Activated naive CD4-positive, alpha-beta T cell treated with Interleukin-2 at 50 U/mL for 16 hours (primary cell): ENCODE measurements around the gene PRR15L.
"Not testable (repeated sequence)": the region's sequence is repeated elsewhere in the genome, so short reads cannot be mapped to it uniquely, and the experiment has no call there.

ENCODE experiments used
- DNase-seq: peaks from one replicate; pipeline ENCODE4 v3.0.0-alpha.2; 2020

The PRR15L gene

DNA sequence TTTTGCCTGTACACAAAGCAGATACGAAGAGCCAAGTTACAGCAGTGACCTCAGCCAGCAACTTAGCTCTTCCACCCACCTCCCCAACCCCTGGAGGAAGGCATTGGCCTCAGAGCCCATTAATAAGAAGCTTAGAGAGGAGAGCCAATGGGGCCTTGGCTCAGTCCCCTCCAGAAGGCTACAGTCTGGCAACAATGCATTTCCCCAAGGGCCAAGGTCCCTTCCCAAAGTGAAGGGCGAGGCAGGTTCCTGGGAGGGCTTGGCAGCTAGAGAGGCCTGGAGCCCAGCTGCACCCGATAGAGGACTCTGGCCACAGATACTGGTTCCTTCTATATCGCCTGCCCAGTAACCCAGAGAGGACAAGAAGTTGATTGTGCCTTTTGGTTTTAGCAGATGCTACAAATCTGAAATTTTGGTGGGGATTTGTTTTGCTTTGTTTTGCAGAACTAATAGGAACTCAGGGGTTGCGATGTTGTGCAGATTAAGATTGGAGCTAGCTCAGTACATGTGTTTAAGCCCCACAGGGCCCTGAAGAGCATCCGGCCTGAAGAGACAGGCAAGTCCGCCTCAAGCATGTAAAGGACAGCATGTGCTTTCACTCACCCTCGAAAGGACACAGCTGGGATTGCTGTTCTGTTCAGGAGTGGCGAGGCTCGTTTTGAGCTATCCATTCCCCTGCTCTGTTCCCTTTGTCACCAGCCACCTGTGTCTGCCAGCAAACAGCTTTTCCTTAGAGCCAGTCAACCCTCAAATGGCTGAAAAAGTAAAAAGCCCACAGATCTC, 28.3 kb downstream of the PRR15L start:
- no peak for DNase-seq

DNA sequence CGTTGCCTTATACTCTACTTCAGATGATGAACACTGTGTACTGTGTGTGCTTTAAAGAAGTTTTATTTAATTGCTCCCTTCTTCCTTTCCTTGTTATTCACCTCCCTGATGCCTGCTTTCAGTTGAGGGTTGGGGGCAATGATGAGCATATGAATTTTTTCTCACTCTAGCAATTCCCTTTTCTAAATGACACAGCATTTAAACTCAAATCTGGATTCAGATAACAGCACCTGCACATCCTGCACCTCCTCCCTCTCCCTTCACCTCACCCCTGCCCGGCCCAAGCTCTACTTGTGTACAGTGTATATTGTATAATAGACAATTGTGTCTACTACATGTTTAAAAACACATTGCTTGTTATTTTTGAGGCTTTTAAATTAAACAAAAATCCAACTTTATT, 29.3 kb downstream of the PRR15L start:
- no peak for DNase-seq

- no peak for DNase-seq
These were observed 29.8 kb downstream of the PRR15L start for GRCh38 chr17:47927821-47928400.

DNA sequence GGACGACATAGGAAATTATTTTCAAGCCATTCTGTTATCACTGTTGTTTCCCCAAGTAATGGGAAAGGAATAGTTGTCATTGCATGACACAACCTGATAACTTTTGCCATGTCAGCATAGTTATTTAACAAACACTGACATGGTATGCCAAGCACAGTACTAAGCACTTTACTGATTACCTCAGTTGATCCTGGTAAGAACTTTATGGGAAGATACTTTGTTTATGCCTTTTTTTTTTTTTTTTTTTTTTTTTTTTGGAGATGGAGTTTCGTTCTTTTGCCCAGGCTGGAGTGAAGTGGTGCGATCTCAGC, 32.0 kb downstream of the PRR15L start:
- no peak for DNase-seq

DNA sequence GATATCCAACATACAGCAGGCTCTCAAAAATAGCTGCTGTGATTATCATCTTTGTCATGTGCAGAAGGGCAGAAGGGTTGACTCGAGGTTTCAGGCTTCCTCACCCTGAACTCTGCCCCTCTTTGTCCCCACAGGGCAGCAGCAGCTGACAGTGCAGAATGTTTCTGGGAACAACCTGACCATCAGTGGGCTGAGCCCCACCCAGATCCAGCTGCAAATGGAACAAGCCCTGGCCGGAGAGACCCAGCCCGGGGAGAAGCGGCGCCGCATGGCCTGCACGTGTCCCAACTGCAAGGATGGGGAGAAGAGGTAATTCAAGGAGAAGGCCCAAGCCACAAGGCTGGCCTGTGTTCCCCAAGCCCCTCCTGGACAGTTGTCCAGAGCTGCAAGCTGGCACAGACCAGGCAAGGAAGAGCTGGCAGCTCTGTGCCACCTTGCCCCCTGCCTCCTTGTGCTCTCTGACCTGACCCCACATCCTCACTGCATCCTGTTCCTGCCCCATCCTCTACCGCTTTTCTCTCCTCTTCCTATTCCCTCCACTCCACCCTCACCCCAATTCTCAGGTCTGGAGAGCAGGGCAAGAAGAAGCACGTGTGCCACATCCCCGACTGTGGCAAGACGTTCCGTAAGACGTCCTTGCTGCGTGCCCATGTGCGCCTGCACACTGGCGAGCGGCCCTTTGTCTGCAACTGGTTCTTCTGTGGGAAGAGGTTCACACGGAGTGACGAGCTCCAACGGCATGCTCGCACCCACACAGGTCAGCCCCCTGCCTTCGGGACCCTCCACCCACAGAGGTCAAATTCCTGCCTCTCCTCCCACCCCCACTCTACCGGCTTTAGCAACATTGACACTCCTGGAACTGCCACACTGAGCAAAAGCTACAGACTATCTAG, 32.7 kb downstream of the PRR15L start:
- DNase-seq, result no peak

DNA sequence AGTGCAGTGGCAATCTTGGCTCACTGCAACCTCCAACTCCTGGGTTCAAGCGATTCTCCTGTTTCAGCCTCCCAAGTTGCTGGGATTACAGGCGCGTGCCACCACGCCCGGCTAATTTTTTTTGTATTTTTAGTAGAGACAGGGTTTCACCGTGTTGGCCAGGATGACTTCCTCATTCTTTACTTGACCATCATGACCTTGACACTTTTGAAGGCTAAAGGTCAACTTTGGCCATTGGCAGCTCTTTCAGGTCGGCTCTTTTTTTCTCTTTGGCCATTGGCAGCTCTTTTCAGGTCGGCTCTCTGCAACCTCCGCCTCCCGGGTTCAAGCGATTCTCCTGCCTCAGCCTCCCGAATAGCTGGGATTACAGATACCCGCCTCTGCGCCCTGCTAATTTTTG, 37.8 kb downstream of the PRR15L start:
- DNase-seq, result not testable (repeated sequence)

DNA sequence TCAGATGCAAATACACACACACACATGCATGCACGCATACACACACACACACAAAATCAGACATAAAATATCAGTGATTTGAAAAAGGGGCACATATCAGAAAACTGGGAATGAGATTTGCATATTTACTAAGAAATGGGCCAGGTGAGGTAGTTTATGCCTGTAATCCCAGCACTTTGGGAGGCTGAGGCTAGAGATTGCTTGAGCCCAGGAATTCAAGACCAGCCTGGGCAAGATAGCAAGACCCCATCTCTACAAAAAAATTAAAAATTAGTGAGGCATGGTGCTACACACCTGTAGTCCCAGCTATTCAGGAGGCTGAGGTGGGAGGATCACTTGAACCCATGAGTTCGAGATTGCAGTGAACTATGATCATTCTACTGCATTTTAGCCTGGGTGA, 38.7 kb downstream of the PRR15L start:
- no peak for DNase-seq

GRCh38 chr17:47918006-47918405, 39.7 kb downstream of the PRR15L start:
- DNase-seq, result no peak

- no peak for DNase-seq
These were observed 40.1 kb downstream of the PRR15L start for GRCh38 chr17:47917581-47917980.

- no peak for DNase-seq
These were observed 41.0 kb downstream of the PRR15L start for GRCh38 chr17:47916489-47917208.

GRCh38 chr17:47915776-47916398, 41.8 kb downstream of the PRR15L start:
- DNase-seq, result no peak

DNA sequence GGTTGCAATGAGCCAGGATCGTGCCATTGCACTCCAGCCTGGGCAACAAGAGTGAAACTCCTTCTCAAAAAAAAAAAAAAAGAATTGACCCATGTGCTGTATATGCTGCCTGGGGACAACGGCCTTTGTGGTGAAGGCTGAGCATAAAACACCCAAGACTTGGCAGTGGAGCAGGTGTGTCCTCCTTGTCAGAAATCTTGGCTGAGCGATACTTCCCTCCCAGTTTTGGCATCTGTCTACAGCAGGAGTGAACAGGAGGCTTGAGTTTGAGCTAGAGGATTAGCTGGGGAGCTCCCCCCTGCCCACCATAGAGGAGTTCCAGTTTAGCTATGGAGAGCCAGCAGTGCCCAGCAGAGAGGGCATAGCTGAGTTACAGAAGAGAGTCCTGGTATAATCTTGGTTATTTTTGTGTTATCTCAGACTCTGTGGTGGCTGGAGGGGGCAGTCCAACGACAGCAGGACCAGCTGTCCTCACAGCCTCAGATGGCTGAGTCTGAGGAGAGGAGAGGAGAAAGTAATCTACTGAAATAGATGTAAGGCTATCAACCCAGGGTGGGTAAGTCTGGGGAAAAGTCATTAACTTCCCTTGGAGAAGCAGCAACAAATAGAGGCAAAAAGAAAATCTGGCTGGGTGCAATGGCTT, 43.3 kb downstream of the PRR15L start:
- no peak for DNase-seq

- DNase-seq, result no peak
These were observed 44.6 kb downstream of the PRR15L start for GRCh38 chr17:47913050-47913449.

DNA sequence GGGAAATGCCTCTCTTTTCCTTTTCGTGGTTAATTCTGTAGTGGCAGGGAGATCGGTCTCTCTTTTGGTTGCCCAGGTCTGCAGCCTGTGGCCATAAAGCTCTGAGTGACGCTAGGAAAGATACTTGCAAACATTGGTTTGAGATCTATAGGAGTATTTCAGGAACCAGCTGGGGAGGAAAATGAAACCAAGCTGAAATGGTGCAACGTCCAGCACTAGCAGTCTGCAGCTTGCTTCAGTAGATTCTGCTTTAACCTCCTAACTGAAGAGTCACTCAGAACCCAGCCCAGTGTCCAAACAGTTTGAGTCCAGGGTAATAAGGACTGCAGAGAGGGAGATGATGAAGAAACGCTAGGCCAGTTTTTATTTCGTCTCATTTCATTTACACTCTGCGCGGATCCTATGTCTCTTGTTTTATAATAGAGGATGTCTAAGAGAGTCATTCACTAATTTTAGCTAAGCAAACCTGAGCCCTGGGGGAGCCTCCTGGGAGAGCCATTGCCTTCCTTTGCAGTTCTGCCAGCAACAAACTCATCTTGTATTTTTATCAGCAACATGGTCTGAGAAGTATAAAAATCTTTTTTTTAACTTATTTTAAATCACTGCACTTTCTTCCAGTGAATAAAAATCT, 49.6 kb downstream of the PRR15L start:
- DNase-seq, result no peak

DNA sequence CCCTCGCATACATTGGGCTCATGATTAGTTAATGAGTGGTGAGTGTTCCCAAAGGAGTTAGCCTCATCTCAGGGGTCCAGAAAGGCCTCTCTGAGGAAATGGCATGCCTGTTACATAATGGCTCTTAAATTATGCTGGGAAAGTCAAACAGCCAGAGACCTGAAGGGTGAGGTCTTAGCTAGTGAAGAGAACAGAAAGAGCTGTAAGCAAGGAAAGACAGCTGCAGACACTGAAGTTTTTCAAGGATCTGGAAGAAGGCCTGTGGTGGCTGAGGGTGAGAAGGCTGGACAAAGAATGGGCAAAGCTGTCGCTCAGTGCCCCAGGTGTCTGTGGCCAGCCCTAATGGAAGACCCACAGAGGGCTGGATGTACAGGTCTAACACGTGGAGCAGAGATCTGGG, 51.2 kb downstream of the PRR15L start:
- DNase-seq, result no peak

DNA sequence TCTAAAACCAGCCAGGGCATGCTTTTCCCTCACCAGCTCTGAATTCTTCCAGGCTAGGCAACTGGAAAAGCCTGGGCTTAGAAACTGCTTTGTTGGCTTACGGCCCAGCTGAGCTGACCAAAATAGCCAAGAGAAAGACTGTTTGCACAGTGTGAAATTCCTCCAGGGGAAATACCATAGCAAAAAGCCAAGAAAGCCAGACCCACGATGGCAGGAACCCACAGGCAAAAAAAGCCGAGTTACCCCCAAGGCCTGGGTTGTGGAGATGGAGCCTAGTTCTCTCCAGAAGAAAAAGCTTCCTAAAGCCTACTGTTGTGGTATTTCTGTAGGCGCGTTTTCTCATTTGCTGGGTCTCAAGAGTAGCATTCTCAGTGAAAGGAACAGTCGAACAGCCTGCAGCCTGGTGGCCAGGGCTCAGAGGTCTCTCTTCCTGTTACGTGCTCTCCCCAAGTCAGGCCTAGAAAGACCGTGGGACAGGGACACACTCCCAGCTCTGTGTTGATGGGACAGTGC, 52.4 kb downstream of the PRR15L start:
- no peak for DNase-seq

DNA sequence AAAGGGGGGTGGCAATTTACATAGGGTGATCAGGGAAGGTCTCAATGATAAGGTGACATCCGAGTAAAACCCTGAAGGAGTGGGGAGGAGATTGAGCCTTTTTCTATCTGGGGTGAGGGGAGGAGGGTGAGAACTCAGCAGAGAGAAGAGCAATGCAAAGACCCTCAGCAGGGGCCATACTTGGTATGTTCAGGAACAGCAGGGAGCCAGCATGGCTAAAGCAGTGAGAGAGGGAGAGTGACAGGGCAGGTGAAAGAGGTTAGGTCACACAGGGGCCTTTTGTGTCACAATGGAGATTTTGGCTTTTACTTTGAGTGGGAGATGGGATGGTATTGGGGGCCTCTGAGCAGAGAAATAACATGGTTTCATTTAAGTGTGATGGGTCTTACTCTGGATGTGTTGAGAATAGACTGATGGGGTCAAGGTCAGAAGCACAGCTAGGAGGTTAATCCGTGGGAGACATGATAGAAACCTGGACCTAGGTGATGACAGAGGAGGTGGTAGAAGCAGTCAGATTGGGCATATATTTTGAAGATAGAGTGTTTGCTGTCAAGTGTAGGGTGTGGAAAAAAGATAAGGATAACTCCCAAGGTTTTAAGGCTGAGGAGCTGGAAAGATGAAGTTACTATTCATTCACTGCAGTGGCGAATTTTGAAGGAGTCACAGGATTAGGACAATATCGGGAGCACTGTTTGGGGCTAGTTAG, 55.5 kb downstream of the PRR15L start:
- no peak for DNase-seq
